ENCODE measurements around the gene PSMD1.

GRCh38 chr2:231118614-231118942, 61.9 kb downstream of the PSMD1 start:
- TF ChIP-seq PRDM2 (tag by site-specific recombination; IDR thresholded peaks at IDR 0.05; ENCODE audit: borderline replicate concordance): no peak
- no peak for TF ChIP-seq ZSCAN16 (tag by site-specific recombination; IDR thresholded peaks at IDR 0.05)
